Kasumi-1 (cell line): Measurements from ENCODE around the gene ZNF281.
"Not testable (repeated sequence)": the region's sequence is repeated elsewhere in the genome, so short reads cannot be mapped to it uniquely, and the experiment has no call there.

Experiments
- DNase-seq, 2 experiments: peaks; one replicate each; lab custom pipeline; 2025; lab: John Stamatoyannopoulos, UW

The ZNF281 gene

GRCh38 chr1:200428482-200429205 lies 18.8 kb upstream of the ZNF281 start:
- DNase-seq = no peak

- DNase-seq = no peak
Measured at GRCh38 chr1:200427744-200428143, 17.9 kb upstream of the ZNF281 start.

GRCh38 chr1:200426196-200426595 lies 16.4 kb upstream of the ZNF281 start:
- DNase-seq = no peak

- DNase-seq = no peak
Measured at GRCh38 chr1:200423235-200423634, 13.4 kb upstream of the ZNF281 start.

GRCh38 chr1:200422211-200422610 lies 12.4 kb upstream of the ZNF281 start:
- no peak for DNase-seq

GRCh38 chr1:200415789-200416593 lies 6.2 kb upstream of the ZNF281 start:
- DNase-seq = no peak

GRCh38 chr1:200415227-200415626 lies 5.4 kb upstream of the ZNF281 start:
- DNase-seq = no peak

GRCh38 chr1:200414657-200415056 lies 4.8 kb upstream of the ZNF281 start:
- DNase-seq = no peak

GRCh38 chr1:200413766-200414165 lies 3.9 kb upstream of the ZNF281 start:
- not testable (repeated sequence) for DNase-seq

- DNase-seq = no peak
Measured at GRCh38 chr1:200411406-200412257, 1.8 kb upstream of the ZNF281 start.

- no peak for DNase-seq
Measured at GRCh38 chr1:200410566-200410878, 686 bp upstream of the ZNF281 start.

- DNase-seq = no peak
Measured at GRCh38 chr1:200409203-200409760, 554 bp downstream of the ZNF281 start.

- no peak for DNase-seq
Measured at GRCh38 chr1:200406161-200406797, 3.6 kb downstream of the ZNF281 start.

GRCh38 chr1:200405264-200405663 lies 4.6 kb downstream of the ZNF281 start:
- no peak for DNase-seq

- no peak for DNase-seq
Measured at GRCh38 chr1:200401708-200402107, 8.1 kb downstream of the ZNF281 start.

- DNase-seq = no peak
Measured at GRCh38 chr1:200401263-200401662, 8.6 kb downstream of the ZNF281 start.

- no peak for DNase-seq
Measured at GRCh38 chr1:200400556-200400955, 9.3 kb downstream of the ZNF281 start.

GRCh38 chr1:200399860-200400259 lies 10.0 kb downstream of the ZNF281 start:
- no peak for DNase-seq

GRCh38 chr1:200398373-200398772 lies 11.5 kb downstream of the ZNF281 start:
- DNase-seq = no peak

- DNase-seq = no peak
Measured at GRCh38 chr1:200392625-200393185, 17.1 kb downstream of the ZNF281 start.

GRCh38 chr1:200391747-200392146 lies 18.1 kb downstream of the ZNF281 start:
- DNase-seq = no peak
